ENCODE measurements around the gene NYAP2. TPM values are rescaled to one million over a fixed set of nuclear protein-coding genes. Genes with fewer than 3 reads are reported as not detected.

The NYAP2 gene
- total and polyA plus RNA-seq, 10 of the 15 experiments (the other 5 are each of a cell fraction or from before 2014, with no cell fraction given) = 0.03 TPM; not detected in 9

GRCh38 chr2:225640550-225640949, 241.0 kb downstream of the NYAP2 start:
- no TSS peak for BruUV-seq (replicated peaks)
- POLR2A ChIA-PET = no interaction called here

DNA sequence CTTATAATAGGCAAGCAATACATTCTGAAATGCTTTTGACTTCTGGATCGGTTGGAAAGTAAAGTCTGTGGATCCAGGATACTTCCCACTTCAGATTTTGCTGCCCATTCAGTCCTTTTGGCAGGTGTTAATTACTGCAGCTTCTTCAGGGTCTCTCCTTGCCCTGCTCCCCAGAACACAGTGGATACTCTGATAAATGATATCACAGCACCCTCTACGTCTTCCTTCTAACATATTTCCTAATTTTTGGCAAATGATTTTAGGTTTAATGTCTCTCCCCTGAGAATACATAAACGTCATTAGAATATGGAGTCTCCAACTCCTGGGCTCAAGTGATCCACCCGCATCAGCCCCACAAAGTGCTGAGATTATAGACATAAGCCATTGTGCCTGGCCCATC, 249.8 kb downstream of the NYAP2 start:
- in situ Hi-C loops (cut with MboI) = no loop called here
- Histone ChIP-seq H3K4me3 (no peak overlapping the region), H3K4me2 (ENCODE audit: control insufficient read depth, insufficient read depth) (no peak overlapping the region)
- TF ChIP-seq CHD2 (IDR thresholded peaks at IDR 0.05; ENCODE audit: borderline replicate concordance, low read depth, low read length) (no peak), FOXK2 (IDR thresholded peaks at IDR 0.05) (no peak), ZBTB33 (IDR thresholded peaks at IDR 0.05) (no peak), JUNB (IDR thresholded peaks at IDR 0.05) (no peak), NR2C2 (IDR thresholded peaks at IDR 0.05; ENCODE audit: borderline replicate concordance, control insufficient read depth, insufficient read length, low read depth) (no peak), KLF5 (IDR thresholded peaks at IDR 0.05; ENCODE audit: partially characterized antibody) (no peak), NBN (IDR thresholded peaks at IDR 0.05) (no peak), BMI1 (IDR thresholded peaks at IDR 0.05; ENCODE audit: borderline replicate concordance) (no peak)
- TF ChIP-seq, protein P1, sequence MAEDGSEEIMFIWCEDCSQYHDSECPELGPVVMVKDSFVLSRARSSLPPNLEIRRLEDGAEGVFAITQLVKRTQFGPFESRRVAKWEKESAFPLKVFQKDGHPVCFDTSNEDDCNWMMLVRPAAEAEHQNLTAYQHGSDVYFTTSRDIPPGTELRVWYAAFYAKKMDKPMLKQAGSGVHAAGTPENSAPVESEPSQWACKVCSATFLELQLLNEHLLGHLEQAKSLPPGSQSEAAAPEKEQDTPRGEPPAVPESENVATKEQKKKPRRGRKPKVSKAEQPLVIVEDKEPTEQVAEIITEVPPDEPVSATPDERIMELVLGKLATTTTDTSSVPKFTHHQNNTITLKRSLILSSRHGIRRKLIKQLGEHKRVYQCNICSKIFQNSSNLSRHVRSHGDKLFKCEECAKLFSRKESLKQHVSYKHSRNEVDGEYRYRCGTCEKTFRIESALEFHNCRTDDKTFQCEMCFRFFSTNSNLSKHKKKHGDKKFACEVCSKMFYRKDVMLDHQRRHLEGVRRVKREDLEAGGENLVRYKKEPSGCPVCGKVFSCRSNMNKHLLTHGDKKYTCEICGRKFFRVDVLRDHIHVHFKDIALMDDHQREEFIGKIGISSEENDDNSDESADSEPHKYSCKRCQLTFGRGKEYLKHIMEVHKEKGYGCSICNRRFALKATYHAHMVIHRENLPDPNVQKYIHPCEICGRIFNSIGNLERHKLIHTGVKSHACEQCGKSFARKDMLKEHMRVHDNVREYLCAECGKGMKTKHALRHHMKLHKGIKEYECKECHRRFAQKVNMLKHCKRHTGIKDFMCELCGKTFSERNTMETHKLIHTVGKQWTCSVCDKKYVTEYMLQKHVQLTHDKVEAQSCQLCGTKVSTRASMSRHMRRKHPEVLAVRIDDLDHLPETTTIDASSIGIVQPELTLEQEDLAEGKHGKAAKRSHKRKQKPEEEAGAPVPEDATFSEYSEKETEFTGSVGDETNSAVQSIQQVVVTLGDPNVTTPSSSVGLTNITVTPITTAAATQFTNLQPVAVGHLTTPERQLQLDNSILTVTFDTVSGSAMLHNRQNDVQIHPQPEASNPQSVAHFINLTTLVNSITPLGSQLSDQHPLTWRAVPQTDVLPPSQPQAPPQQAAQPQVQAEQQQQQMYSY (CRISPR knock-in tag; IDR thresholded peaks at IDR 0.05) = no peak

More at GRCh38 chr2:225640550-225640949, 241.0 kb downstream of the NYAP2 start:
- Histone ChIP-seq H3K4me1 (ENCODE audit: control insufficient read depth, insufficient read depth, low read length) (no peaks in the 10 kb centered on the region), H3K27ac (ENCODE audit: control insufficient read depth, insufficient read depth) (no peak overlapping the region), H2AFZ (ENCODE audit: control insufficient read depth, low read depth, low read length) (no peak overlapping the region), H3K79me2 (ENCODE audit: control insufficient read depth, insufficient read depth, low read length) (no peaks in the 10 kb centered on the region), H3K4me3 (no peak overlapping the region), H3K9me3 (replicated peaks; ENCODE audit: control insufficient read depth, insufficient read depth, low read length) (no peaks in the 10 kb centered on the region), H3K27me3 (replicated peaks in 1 of 2; ENCODE audit: control insufficient read depth in 2 of 2, insufficient read depth in 2 of 2, low read length in 1 of 2) (no peaks in the 10 kb centered on the region), H3K4me2 (ENCODE audit: control insufficient read depth, insufficient read depth) (no peak overlapping the region), H3K9ac (ENCODE audit: control insufficient read depth, insufficient read depth, low read length) (no peak overlapping the region), H4K20me1 (ENCODE audit: control insufficient read depth, insufficient read depth) (no peaks in the 10 kb centered on the region), H3K36me3 (ENCODE audit: control insufficient read depth in 2 of 2, insufficient read depth in 2 of 2, low read length in 1 of 2) (no peaks in the 10 kb centered on the region)
- in situ Hi-C loops (cut with MboI) (no loop called here), intact Hi-C loops (cut with micrococcal nuclease; ENCODE audit: unreplicated experiment) (no loop called here)
- SMC1A ChIA-PET (ENCODE audit: uncharacterized antibody, unreplicated experiment) = interaction anchor here (0.8 kb wide), 1 partner anchor 11 kb away, joined by 3 read pairs; no protein-coding TSS in a partner anchor
- CTCF ChIA-PET = interaction anchor here (1.0 kb wide), 1 partner anchor 56 kb away, joined by 3 read pairs; no protein-coding TSS in a partner anchor
- ATAC-seq (no peak), DNase-seq (ENCODE audit: low read depth, low spot score) (no peak), FAIRE-seq (no peak)
- RAD21 ChIA-PET (ENCODE audit: unreplicated experiment) = no interaction called here
- 1% methylated on average over 3 of the region's 3 CpGs for WGBS (ENCODE audit: insufficient coverage, insufficient replicate concordance, low lambda C conversion rate, missing lambda C conversion rate)
- TF ChIP-seq SPI1 (IDR thresholded peaks at IDR 0.05; ENCODE audit: borderline replicate concordance, insufficient read depth, low read depth, low read length) (no peak), GATAD2B (conservative IDR thresholded peaks at IDR 0.05; ENCODE audit: low read depth) (no peak), FOXM1 (IDR thresholded peaks at IDR 0.05; ENCODE audit: low read depth, low read length) (no peak)
- TF ChIP-seq, protein P2, sequence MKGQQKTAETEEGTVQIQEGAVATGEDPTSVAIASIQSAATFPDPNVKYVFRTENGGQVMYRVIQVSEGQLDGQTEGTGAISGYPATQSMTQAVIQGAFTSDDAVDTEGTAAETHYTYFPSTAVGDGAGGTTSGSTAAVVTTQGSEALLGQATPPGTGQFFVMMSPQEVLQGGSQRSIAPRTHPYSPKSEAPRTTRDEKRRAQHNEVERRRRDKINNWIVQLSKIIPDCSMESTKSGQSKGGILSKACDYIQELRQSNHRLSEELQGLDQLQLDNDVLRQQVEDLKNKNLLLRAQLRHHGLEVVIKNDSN (IDR thresholded peaks at IDR 0.05; ENCODE audit: borderline replicate concordance, extremely low read length, insufficient read depth, low read depth, low read length) = no peak

More for the DNA sequence above, 249.8 kb downstream of the NYAP2 start:
- Histone ChIP-seq H4K20me1 (ENCODE audit: control insufficient read depth, insufficient read depth) (no peaks in the 10 kb centered on the region), H3K27ac (ENCODE audit: control insufficient read depth, insufficient read depth) (no peak overlapping the region), H3K36me3 (ENCODE audit: control insufficient read depth in 2 of 2, insufficient read depth in 2 of 2, low read length in 1 of 2) (no peaks in the 10 kb centered on the region), H3K9ac (ENCODE audit: control insufficient read depth, insufficient read depth, low read length) (no peak overlapping the region), H2AFZ (ENCODE audit: control insufficient read depth, low read depth, low read length) (no peak overlapping the region), H3K9me3 (replicated peaks; ENCODE audit: control insufficient read depth, insufficient read depth, low read length) (no peaks in the 10 kb centered on the region), H3K27me3 (replicated peaks in 1 of 2; ENCODE audit: control insufficient read depth in 2 of 2, insufficient read depth in 2 of 2, low read length in 1 of 2) (no peaks in the 10 kb centered on the region), H3K4me1 (ENCODE audit: control insufficient read depth, insufficient read depth, low read length) (no peaks in the 10 kb centered on the region), H3K79me2 (ENCODE audit: control insufficient read depth, insufficient read depth, low read length) (no peaks in the 10 kb centered on the region)
- ChIA-PET SMC1A (ENCODE audit: uncharacterized antibody, unreplicated experiment) (interaction anchor here (0.8 to 2.1 kb wide), 4 partner anchors 16 to 527 kb away, joined by 3 to 4 read pairs (median 4); no protein-coding TSS in a partner anchor), POLR2A (no interaction called here), CTCF (interaction anchor here (1.7 kb wide), 1 partner anchor 12 kb away, joined by 5 read pairs; no protein-coding TSS in a partner anchor), RAD21 (ENCODE audit: unreplicated experiment) (no interaction called here)
- intact Hi-C loops (cut with micrococcal nuclease; ENCODE audit: unreplicated experiment) = no loop called here
- WGBS (ENCODE audit: insufficient coverage, insufficient replicate concordance, low lambda C conversion rate, missing lambda C conversion rate) = 0% methylated on average over 4 of the region's 4 CpGs
- DNase-seq (ENCODE audit: low read depth, low spot score) (no peak), FAIRE-seq (no peak), ATAC-seq (no peak)
- no TSS peak for BruUV-seq (replicated peaks)

Measured in GM12878 (cell line).